HG03175 (cell line): Measurements from ENCODE around the gene CPN1.
"Not testable (repeated sequence)": the region's sequence is repeated elsewhere in the genome, so short reads cannot be mapped to it uniquely, and the experiment has no call there.

Source experiments
- ATAC-seq: cut with Tn5 transposase; IDR thresholded peaks from one replicate; pipeline ENCODE4 v1.9.1; 2021; ENCODE audit warnings: mild to moderate bottlenecking, moderate library complexity; ENCODE audit not compliant: unreplicated experiment

The CPN1 gene

GRCh38 chr10:100081075-100082001, at the start of gene CPN1:
Gene CPN1 (minus strand): TSS chr10:100081869. CDS start chr10:100081625, 244 bp downstream.
- no peak for ATAC-seq

- ATAC-seq = no peak
Observed at GRCh38 chr10:100130831-100131230, 49.2 kb upstream of the CPN1 start.

- ATAC-seq = no peak
Observed at GRCh38 chr10:100129424-100129823, 47.8 kb upstream of the CPN1 start.

GRCh38 chr10:100128951-100129350, 47.3 kb upstream of the CPN1 start:
- no peak for ATAC-seq

GRCh38 chr10:100125335-100125734, 43.7 kb upstream of the CPN1 start:
- not testable (repeated sequence) for ATAC-seq

GRCh38 chr10:100124097-100124496, 42.4 kb upstream of the CPN1 start:
- ATAC-seq = no peak

GRCh38 chr10:100122780-100123179, 41.1 kb upstream of the CPN1 start:
- ATAC-seq = no peak

GRCh38 chr10:100120550-100120949, 38.9 kb upstream of the CPN1 start:
- ATAC-seq = no peak

GRCh38 chr10:100119726-100120125, 38.1 kb upstream of the CPN1 start:
- ATAC-seq = no peak

GRCh38 chr10:100114976-100115770, 33.5 kb upstream of the CPN1 start:
- no peak for ATAC-seq

GRCh38 chr10:100114460-100114859, 32.8 kb upstream of the CPN1 start:
- no peak for ATAC-seq

- ATAC-seq = no peak
Observed at GRCh38 chr10:100109670-100110069, 28.0 kb upstream of the CPN1 start.

GRCh38 chr10:100106865-100107264, 25.2 kb upstream of the CPN1 start:
- ATAC-seq = no peak

- ATAC-seq = no peak
Observed at GRCh38 chr10:100104300-100104699, 22.6 kb upstream of the CPN1 start.

GRCh38 chr10:100103581-100103980, 21.9 kb upstream of the CPN1 start:
- no peak for ATAC-seq

- ATAC-seq = no peak
Observed at GRCh38 chr10:100101192-100102076, 19.8 kb upstream of the CPN1 start.

GRCh38 chr10:100100651-100101184, 19.0 kb upstream of the CPN1 start:
- ATAC-seq = no peak

- ATAC-seq = no peak
Observed at GRCh38 chr10:100089241-100089640, 7.6 kb upstream of the CPN1 start.

- ATAC-seq = not testable (repeated sequence)
Observed at GRCh38 chr10:100086708-100087107, 5.0 kb upstream of the CPN1 start.

- ATAC-seq = no peak
Observed at GRCh38 chr10:100085596-100085995, 3.9 kb upstream of the CPN1 start.

- no peak for ATAC-seq
Observed at GRCh38 chr10:100083623-100084022, 2.0 kb upstream of the CPN1 start.
